ENCODE results near the gene MRPS34.

MRPS34 gene

DNA sequence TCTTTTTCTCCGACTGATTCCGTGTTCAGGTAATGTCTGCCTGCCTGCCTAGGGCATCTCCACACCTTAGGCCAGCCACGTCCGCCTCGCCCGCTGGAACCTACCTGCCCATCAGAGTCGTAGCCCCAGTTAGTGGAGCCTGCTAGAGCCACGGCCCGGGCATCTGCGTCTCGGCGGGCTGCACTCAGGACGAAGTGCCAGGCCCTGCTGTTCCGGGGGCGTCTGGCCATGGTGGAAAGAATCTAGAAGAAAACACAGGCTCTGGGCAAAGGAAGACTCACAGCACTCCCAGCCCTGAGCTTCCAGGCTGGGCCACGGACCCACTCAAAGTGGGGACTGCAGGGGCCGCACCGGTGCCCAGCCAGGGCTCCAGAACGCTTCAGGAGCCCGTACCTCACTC, 8.3 kb upstream of the MRPS34 start:
- DNase-seq (ENCODE audit: low spot score), result no peak

GRCh38 chr16:1780677-1781072, 7.7 kb upstream of the MRPS34 start:
- no peak for DNase-seq (ENCODE audit: low spot score)

DNA sequence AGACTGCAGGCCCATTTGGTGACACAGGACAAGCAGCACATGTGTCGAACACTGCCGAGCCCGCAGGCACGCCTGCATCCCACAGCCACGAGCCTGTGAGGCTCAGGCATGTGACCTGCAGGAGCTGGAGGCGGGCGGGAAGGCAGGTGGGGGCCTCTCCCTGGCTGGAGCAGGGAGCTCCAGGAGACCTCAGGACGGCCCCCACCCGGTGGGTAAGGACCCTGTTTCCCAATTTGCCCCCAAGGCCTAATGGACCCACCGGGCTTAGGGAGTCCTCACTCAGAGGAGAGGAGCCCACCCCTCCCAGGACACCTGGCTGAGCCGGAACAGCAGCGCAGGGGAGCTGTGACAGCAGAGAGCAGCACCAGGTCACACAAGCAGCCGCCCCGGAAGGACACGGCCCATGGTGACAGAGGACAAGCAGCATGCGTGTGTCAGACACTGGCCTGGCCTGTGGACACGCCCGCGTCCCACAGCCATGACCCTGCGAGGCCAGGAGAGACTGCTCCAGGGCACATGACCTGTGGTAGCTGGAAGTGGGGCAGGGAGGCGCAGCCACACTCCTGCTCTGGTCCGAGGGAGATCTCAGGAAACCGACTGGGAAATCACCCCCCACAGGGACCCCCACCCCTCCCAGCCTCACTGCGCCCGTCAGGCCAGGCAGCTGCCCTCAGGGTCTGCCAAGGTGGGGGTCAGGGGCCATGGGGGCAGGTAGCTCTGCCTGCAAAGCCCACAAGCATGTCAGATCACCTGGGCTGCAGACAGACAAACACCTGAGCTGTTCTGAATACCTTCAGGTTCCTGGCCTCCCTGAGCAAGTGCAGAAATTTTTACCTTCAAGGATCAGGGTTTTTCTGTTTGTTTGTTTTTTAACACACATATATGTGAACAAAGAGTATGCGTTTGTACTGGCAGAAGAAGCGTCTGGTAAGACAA, 7.1 kb upstream of the MRPS34 start:
- no peak for DNase-seq (ENCODE audit: low spot score)

DNA sequence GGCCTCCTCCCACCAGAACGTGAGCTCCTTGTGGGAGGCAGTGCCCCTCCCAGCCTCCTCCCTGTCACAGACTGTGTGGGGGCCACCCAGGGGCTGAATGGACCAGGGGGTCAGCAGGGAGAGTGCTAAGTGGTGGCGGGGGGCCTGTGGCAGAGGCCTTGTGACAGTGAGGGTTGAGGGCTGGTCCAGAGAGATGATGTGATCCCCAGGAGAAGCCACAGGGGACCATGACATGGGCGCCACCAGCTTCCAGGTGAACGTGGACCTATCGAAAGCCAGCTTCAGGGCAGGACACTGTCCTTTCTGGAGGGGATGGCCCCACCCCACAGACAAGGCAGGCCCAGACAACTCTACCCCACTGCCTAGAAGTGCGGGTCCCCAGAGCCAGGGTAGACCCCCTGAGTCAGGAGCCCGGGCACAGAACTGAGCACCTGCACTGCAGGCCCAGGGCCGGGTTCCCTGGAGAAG, 6.3 kb upstream of the MRPS34 start:
- no peak for DNase-seq (ENCODE audit: low spot score)

DNA sequence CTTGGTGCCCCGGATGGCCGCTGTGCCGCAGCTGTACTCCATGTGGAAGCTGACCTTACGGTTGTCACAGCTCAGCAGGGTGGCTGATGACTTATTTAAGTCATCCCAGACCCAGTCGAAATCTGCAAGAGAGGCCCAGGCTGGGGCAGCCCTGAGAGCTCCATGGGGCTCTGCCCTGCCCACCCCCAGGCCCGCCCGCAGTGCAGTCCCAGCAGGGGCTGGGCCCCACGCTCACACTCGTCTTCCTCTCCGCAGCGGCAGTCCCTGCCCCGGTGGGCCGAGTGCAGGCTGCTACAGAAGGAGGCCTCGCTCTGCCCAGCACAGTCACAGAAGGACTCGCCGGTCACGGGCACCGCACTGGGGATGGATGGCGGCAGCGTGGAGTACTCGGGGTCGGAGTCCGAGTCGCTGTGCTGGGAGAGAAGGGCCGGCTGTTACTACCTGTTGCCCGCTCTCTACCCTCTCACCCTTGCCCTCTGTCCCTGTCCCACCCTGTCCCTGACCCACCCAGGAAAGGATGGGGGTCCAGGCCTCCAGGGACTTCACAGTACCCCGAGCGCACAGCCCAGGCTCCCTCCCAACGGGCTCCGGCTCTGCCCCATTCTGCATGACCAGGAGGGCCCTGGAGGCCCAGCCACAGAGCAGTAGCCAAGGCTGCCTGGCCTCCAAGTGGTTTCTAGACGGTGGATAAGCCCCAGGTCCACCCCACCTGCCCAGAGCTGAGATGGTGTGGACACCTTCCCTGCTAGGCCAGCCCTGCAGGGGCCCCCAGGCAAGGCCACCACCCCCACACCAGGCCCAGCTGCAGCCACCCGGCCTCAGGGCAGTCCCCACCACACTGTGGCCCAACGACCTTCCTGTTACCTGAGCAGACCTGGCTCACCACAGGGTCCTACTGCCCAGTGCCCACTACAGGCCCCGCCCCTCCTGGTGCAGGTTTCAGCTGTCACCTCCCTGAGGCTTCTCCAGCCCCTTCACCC, 5.6 kb upstream of the MRPS34 start:
- no peak for DNase-seq (ENCODE audit: low spot score)

- DNase-seq (ENCODE audit: low spot score), result no peak
Observed at GRCh38 chr16:1777375-1778199, 4.7 kb upstream of the MRPS34 start.

- no peak for DNase-seq (ENCODE audit: low spot score)
Observed at GRCh38 chr16:1776991-1777374, 4.0 kb upstream of the MRPS34 start.

DNA sequence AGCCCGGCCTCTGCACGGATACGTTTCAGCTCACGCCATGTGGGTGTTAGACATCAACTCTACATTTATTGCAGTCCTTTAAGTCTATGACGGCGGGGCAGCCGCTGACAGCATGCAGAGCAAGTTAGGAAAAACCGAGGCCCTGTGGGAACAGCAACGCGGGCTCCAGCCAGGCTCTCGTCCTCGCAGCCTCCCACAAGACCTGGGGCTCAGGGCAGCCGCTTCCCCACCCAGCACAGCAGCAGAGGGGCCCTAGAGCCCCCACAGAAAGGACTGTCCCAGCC, 3.7 kb upstream of the MRPS34 start:
- no peak for DNase-seq (ENCODE audit: low spot score)

DNA sequence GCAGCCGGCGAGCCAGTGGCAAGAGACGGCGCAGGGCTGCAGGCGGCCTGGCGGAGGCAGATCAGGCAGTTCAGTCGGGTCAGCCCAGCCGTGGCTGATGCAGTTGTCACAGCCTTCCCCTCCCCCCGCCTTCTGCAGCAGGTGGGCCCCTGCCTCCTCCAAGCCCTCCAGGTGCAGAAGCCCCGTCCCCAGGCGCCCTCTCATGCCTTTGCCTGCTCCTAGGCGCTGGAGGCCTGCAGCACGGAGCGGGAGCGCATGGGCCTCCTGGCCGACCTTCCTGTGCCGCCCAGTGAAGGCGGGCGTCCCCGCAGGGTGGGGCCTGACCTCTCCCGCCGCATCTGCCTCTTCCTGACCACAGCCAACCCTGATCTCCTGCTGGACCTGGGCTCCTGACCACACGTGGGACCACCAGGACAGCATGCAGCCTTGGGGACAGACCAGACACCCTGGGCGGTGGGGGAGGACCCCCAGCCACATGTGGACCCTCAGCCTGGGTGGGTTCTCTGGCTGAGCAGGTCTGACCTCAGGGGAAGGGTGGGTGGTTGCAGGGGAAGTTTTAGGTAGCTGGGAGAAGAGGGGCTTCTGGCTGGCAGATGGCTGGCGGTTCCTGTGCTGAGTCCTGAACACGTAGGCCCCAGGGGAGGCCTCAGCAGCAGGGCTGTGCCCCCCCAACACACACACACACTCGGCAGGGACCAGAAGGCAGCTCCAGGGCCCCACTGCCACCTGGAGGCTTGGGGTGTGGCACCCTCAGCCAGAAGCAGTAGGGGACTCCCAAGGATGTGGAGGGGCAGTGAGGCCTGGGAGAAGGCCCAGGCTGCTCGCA, 3.1 kb upstream of the MRPS34 start:
- DNase-seq (ENCODE audit: low spot score), result no peak

- DNase-seq (ENCODE audit: low spot score), result no peak
Observed at GRCh38 chr16:1775006-1775845, 2.3 kb upstream of the MRPS34 start.

DNA sequence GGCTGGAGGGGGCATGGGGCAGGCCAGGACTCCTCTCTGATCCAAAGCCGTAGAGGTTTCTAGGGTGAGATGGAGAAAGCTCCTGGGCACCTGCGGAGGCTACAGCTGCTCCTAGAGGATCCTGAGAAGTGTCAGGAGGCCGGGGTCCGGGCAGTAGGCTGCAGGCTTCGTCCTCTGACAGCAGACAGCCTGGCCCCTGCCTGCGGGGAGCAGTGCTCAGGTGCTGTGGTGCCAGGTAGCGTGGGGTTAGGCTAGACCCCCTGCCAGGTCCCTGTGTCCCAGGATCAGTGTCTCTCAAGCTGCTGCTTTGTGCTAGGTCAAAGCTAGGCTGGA, 1.5 kb upstream of the MRPS34 start:
- no peak for DNase-seq (ENCODE audit: low spot score)

GRCh38 chr16:1773703-1774447, 941 bp upstream of the MRPS34 start:
- DNase-seq (ENCODE audit: low spot score), result no peak

- peak; percentile 55 for DNase-seq (ENCODE audit: low spot score)
Observed at GRCh38 chr16:1772362-1772907, 499 bp downstream of the MRPS34 start, which contains the start of gene EME2. Gene EME2 (plus strand): TSS chr16:1772810. CDS start chr16:1773228, 418 bp downstream.

DNA sequence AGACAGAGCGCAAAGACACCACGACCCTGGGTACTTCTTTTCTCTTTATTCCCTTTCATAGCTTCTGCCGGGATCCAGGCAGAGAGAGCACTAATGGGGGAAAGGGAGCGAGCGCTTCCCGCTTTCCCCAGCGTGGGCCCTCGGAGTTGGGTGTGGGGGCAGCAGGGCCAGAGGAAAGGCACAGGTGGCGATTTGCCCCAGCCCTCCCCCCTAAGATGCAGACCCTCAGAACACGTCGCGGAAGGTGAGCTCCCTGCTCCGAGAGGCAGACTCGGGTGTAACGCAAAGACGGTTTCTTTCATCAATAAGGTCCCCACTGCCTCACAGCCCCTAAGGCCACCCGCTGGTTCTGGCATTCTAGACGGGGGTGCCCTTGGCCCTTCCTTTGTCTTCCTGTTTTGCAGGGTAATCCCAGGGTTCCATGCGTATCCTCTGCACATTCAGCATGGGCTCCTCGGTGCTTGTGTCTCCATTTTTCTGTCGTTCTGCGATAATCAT, 1.0 kb downstream of the MRPS34 start:
- DNase-seq (ENCODE audit: low spot score), result no peak

GRCh38 chr16:1771188-1771863, 1.6 kb downstream of the MRPS34 start, which contains the start of gene NME3:
Gene NME3 (minus strand): TSS chr16:1771543. CDS start chr16:1771534, 9 bp downstream.
- DNase-seq (ENCODE audit: low spot score), result peak; percentile 83

DNA sequence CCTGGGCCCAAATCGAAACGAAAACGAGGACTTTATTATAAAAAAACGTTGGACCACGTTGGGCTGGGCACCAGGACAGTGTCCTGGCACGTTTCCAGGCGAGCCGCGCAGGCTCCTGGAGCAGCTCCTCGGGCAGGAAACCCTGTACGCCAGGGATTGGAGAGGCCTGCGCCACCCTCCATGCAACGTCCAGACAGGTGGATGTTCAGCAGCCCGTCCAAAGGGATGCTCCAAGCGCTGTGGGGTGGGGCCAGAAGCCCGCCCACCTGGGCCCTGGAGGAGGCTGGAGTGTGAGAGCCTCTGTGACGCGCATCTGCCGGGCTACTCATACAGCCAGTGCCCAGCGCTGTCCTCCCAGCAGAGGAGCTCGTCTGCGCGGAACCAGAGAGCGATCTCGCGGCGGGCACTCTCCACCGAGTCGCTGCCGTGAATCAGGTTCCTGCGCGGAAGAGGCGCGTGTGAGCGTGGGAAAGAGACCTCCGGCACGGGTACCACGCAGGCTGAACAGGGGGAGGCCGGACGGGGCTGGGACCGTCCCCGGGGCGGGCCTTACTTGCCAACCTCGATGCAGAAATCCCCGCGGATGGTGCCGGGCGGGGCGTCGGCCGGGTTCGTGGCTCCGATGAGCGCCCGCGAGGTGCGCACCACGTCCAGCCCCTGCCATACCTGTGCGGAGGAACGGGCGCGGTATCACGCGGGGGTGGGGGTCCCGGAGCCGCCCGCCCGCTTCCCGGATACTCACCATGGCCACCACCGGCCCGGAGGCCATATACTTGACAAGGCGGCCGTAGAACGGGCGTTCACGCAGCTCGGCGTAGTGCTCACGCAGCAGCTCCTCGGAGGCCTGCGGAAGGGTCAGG, 2.4 kb downstream of the MRPS34 start:
- DNase-seq (ENCODE audit: low spot score), result peak; percentile 47

Measured in HuH-7.5 (cell line).